H1 (cell line): Measurements from ENCODE around the gene IGFALS. TPM values are rescaled to one million over a fixed set of nuclear protein-coding genes. Genes with fewer than 3 reads are reported as not detected.

Experiments used
- ASH2L ChIP-seq: fragments of 200-600, 300-600 bp; sonication (generic); IDR thresholded peaks from one replicate; pipeline ENCODE4 v1.7.1; 2017; ENCODE audit warnings: low read length
- ATF2 ChIP-seq: IDR thresholded peaks from 2 replicates; pipeline ENCODE4 v1.6.1; 2012; ENCODE audit warnings: low read length, inconsistent platforms
- CBX5 ChIP-seq: fragments of 300-800, 300-1000 bp; sonication (generic); IDR thresholded peaks from 2 replicates; pipeline ENCODE4 v1.7.1; 2016; ENCODE audit warnings: antibody characterized with exemption, low read length, low read depth
- CTCF ChIP-seq, 3 experiments: IDR thresholded peaks; 1 replicate in 2 of 3; 2 replicates in 1 of 3; pipeline versions ENCODE4 v1.5.1 to v1.6.1; 2011; ENCODE audit warnings: low read length in 3 of 3, mild to moderate bottlenecking in 3 of 3, inconsistent platforms in 2 of 3, low read depth in 1 of 3, moderate library complexity in 1 of 3; ENCODE audit not compliant: insufficient read depth in 1 of 3; ENCODE audit errors: control extremely low read depth in 1 of 3
- EP300 ChIP-seq, 2 experiments: IDR thresholded peaks; 1 replicate in 1 of 2; 2 replicates in 1 of 2; pipeline ENCODE4 v1.6.1; 2011 to 2012; ENCODE audit warnings: low read depth in 2 of 2, low read length in 2 of 2, mild to moderate bottlenecking in 2 of 2, borderline replicate concordance in 1 of 2, inconsistent platforms in 1 of 2, moderate library complexity in 1 of 2
- EZH2 ChIP-seq: fragments of 200-600 bp; sonication (generic); IDR thresholded peaks from 2 replicates; pipeline ENCODE4 v1.7.1; 2012; ENCODE audit warnings: low read depth, mild to moderate bottlenecking, moderate library complexity, low read length, inconsistent platforms; ENCODE audit not compliant: severe bottlenecking
- GABPA ChIP-seq: IDR thresholded peaks from 2 replicates; pipeline ENCODE4 v1.6.1; 2011; ENCODE audit warnings: mild to moderate bottlenecking, low read length, moderate library complexity, borderline replicate concordance; ENCODE audit not compliant: insufficient read depth
- JUND ChIP-seq: IDR thresholded peaks from 2 replicates; pipeline ENCODE4 v1.6.1; 2011; ENCODE audit warnings: mild to moderate bottlenecking, improper control_type of control experiment, low read length
- NANOG ChIP-seq: IDR thresholded peaks from 2 replicates; pipeline ENCODE4 v1.6.1; 2011; ENCODE audit warnings: low read length, low read depth, mild to moderate bottlenecking, inconsistent platforms; ENCODE audit not compliant: insufficient read depth, poor library complexity, severe bottlenecking
- POLR2A ChIP-seq, 2 experiments: IDR thresholded peaks; 1 replicate in 1 of 2; 2 replicates in 1 of 2; pipeline ENCODE4 v1.6.1; 2011; ENCODE audit warnings: low read depth in 2 of 2, low read length in 2 of 2, mild to moderate bottlenecking in 2 of 2; ENCODE audit errors: control extremely low read depth in 1 of 2
- POLR2AphosphoS5 ChIP-seq: IDR thresholded peaks from 2 replicates; pipeline ENCODE4 v1.6.1; 2011; ENCODE audit warnings: low read depth, low read length
- POU5F1 ChIP-seq: IDR thresholded peaks from 2 replicates; pipeline ENCODE4 v1.6.1; 2011; ENCODE audit warnings: low read depth, mild to moderate bottlenecking, low read length, moderate library complexity
- SIN3A ChIP-seq, 2 experiments: IDR thresholded peaks in 1 of 2; conservative IDR thresholded peaks in 1 of 2; 2 replicates each; pipeline ENCODE4 v1.6.1; 2011 to 2012; ENCODE audit warnings: low read length in 2 of 2, improper control_type of control experiment in 1 of 2, low read depth in 1 of 2, mild to moderate bottlenecking in 1 of 2
- SRF ChIP-seq: IDR thresholded peaks from 2 replicates; pipeline ENCODE4 v1.6.1; 2011; ENCODE audit warnings: mild to moderate bottlenecking, low read depth, low read length, moderate library complexity
- SUZ12 ChIP-seq: fragments of 200-600 bp; sonication (generic); IDR thresholded peaks from 2 replicates; pipeline ENCODE4 v1.6.1; 2012; ENCODE audit warnings: mild to moderate bottlenecking, inconsistent platforms, low read length, moderate library complexity, mixed read lengths
- TAF1 ChIP-seq: IDR thresholded peaks from 2 replicates; pipeline ENCODE4 v1.6.1; 2011; ENCODE audit warnings: mild to moderate bottlenecking, low read depth, low read length
- TAF7 ChIP-seq: optimal IDR thresholded peaks from 2 replicates; pipeline ENCODE3; 2011; ENCODE audit warnings: low read depth, mild to moderate bottlenecking, inconsistent platforms, low read length, moderate library complexity, borderline replicate concordance
- TBP ChIP-seq: IDR thresholded peaks from 2 replicates; pipeline ENCODE4 v1.6.1; 2011; ENCODE audit warnings: low read depth, low read length, improper control_type of control experiment
- polyA plus RNA-seq, 7 experiments: library from polyadenylated mRNA; depleted of rRNA in 3 of 7; stranded (reverse) in 5 of 7; unstranded in 2 of 7; fragments of >200 nt in 5 of 7; fragments of 200-250 nt in 2 of 7; gene quantifications; 1 replicate in 5 of 7; 2 replicates in 1 of 7; 4 replicates in 1 of 7; pipeline versions ENCODE4 v1.2.1 to v1.2.3, GENCODE V29; 2011 to 2013; ENCODE audit warnings: missing spikeins in 2 of 7, mixed read lengths in 2 of 7
- total RNA-seq: library from RNA; stranded (reverse); fragmentation: NEBNext Ultra II Directional; extraction: Animal tissue kit (Norgen Biotek cat#: 25700); gene quantifications from 2 replicates; pipeline ENCODE4 v1.2.1, GENCODE V29; 2021
- TF ChIP-seq, protein P1 (sequence below): IDR thresholded peaks from 2 replicates; pipeline ENCODE4 v1.6.1; 2011; ENCODE audit warnings: low read depth, mild to moderate bottlenecking, low read length; ENCODE audit not compliant: insufficient read depth

IGFALS gene
- total and polyA plus RNA-seq, 2 of the 8 experiments (the other 6 are each of a cell fraction or from before 2014, with no cell fraction given), result not detected

DNA sequence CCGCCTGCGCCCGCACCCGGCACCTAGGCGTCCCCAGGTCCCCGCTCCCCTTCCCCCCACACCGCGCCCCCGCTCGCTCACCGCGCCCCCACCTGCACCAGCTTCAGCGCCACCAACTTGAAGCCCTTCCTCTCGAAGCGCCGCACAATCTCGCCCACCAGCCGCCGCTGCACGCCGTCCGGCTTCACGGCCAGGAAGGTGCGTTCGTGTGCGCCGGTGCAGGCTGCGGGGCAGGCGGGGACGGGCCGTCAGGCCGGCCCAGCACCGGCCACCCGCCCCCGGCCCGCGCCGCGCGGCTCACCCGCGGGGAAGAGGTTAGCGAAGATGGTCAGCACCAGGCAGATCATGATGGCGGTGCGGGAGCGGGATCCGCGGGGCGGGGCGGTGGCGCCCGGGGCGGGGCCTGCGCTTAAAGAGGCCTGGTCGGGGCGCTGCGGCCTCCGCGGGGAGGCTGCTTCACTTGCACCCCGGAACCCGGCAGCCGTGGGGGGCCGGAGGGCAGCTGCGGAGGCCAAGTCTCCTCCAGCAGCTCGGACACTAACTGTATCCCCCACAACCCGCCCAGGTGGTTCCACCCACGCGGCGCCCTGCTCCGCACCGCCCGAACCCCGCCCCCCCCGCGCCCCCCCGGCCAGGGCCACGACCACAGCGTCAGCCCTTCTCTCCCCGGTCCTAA lies 22.2 kb downstream of the IGFALS start, which contains the start of gene NME3 (continued):
- TF ChIP-seq TBP (no peak), POLR2A (IDR thresholded peaks at IDR 0.05; ENCODE audit: control extremely low read depth in 1 of 2, low read depth in 2 of 2, low read length in 2 of 2) (peak in 1 of 2 experiments; percentile 61; a peak in 2 of 3 replicates), CBX5 (no peak), SRF (no peak), TAF1 (0 out of 2 replicates have a peak, but pooled peaks have one; percentile 24), NANOG (no peak), CTCF (IDR thresholded peaks at IDR 0.05; ENCODE audit: control extremely low read depth in 1 of 3, insufficient read depth in 1 of 3, low read depth in 1 of 3, low read length in 3 of 3) (no peak), TAF7 (no peak), JUND (no peak), ATF2 (no peak), SIN3A (conservative IDR thresholded peaks at IDR 0.05 in 1 of 2, IDR thresholded peaks at IDR 0.05 in 1 of 2; ENCODE audit: low read depth in 1 of 2, low read length in 2 of 2) (no peak), POLR2AphosphoS5 (peak; percentile 64), POU5F1 (no peak), EP300 (IDR thresholded peaks at IDR 0.05; ENCODE audit: borderline replicate concordance in 1 of 2, low read depth in 2 of 2, low read length in 2 of 2) (no peak), EZH2 (no peak), GABPA (no peak), SUZ12 (no peak), ASH2L (no peak)
- TF ChIP-seq, protein P1, sequence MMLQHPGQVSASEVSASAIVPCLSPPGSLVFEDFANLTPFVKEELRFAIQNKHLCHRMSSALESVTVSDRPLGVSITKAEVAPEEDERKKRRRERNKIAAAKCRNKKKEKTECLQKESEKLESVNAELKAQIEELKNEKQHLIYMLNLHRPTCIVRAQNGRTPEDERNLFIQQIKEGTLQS, result no peak
